Measurements from ENCODE around the gene INPP4B.

DNA sequence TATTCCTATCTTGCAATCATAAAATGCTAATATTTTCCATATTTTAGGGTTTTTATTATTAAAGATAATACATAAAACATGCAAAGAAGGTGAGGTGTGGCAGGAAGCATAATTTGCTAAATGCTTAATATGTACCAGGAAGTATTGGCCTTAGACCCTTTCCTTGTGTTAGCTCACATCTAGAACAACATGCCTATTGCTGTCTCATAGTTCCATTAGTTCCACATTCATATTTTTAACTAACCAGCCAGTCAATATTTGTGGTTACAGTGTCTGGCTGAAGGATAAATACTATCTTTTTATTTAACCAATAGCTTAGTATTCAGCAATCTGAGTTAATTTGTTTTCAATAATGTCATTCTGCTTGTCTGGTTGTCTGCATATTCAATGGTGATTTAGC lies 432.6 kb downstream of the INPP4B start:
- TF ChIP-seq, protein P1, sequence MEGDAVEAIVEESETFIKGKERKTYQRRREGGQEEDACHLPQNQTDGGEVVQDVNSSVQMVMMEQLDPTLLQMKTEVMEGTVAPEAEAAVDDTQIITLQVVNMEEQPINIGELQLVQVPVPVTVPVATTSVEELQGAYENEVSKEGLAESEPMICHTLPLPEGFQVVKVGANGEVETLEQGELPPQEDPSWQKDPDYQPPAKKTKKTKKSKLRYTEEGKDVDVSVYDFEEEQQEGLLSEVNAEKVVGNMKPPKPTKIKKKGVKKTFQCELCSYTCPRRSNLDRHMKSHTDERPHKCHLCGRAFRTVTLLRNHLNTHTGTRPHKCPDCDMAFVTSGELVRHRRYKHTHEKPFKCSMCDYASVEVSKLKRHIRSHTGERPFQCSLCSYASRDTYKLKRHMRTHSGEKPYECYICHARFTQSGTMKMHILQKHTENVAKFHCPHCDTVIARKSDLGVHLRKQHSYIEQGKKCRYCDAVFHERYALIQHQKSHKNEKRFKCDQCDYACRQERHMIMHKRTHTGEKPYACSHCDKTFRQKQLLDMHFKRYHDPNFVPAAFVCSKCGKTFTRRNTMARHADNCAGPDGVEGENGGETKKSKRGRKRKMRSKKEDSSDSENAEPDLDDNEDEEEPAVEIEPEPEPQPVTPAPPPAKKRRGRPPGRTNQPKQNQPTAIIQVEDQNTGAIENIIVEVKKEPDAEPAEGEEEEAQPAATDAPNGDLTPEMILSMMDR (IDR thresholded peaks at IDR 0.05; ENCODE audit: low read depth, low read length), result no peak
- no peak for TF ChIP-seq POLR2A (IDR thresholded peaks at IDR 0.05; ENCODE audit: extremely low read depth, insufficient read length)
- TF ChIP-seq, protein P2, sequence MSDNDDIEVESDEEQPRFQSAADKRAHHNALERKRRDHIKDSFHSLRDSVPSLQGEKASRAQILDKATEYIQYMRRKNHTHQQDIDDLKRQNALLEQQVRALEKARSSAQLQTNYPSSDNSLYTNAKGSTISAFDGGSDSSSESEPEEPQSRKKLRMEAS (IDR thresholded peaks at IDR 0.05; ENCODE audit: low read depth, low read length), result no peak
- no peak for TF ChIP-seq MYC (IDR thresholded peaks at IDR 0.05; ENCODE audit: low read depth, low read length)

Measured in NB4 (cell line).